GM19193 (cell line): ENCODE measurements around the gene F2R.

Experiments used
- POLR2A ChIP-seq: IDR thresholded peaks from 4 replicates; pipeline ENCODE4 v1.6.1; 2011; ENCODE audit not compliant: insufficient read depth, insufficient read length; ENCODE audit errors: extremely low read depth

Gene F2R

GRCh38 chr5:76685704-76686103 lies 30.2 kb upstream of the F2R start:
- no peak for TF ChIP-seq POLR2A

GRCh38 chr5:76688212-76688611 lies 27.7 kb upstream of the F2R start:
- TF ChIP-seq POLR2A, result no peak

- TF ChIP-seq POLR2A, result no peak
These were observed 27.1 kb upstream of the F2R start for GRCh38 chr5:76688836-76689235.

GRCh38 chr5:76689321-76690036 lies 26.4 kb upstream of the F2R start:
- TF ChIP-seq POLR2A, result no peak

- TF ChIP-seq POLR2A, result no peak
These were observed 25.8 kb upstream of the F2R start for GRCh38 chr5:76690037-76690679.

GRCh38 chr5:76690704-76691466 lies 25.0 kb upstream of the F2R start:
- TF ChIP-seq POLR2A, result no peak

- no peak for TF ChIP-seq POLR2A
These were observed 24.3 kb upstream of the F2R start for GRCh38 chr5:76691467-76692273.

GRCh38 chr5:76692274-76692540 lies 23.7 kb upstream of the F2R start:
- TF ChIP-seq POLR2A, result no peak

GRCh38 chr5:76692651-76693050 lies 23.3 kb upstream of the F2R start:
- no peak for TF ChIP-seq POLR2A

GRCh38 chr5:76693141-76693540 lies 22.8 kb upstream of the F2R start:
- no peak for TF ChIP-seq POLR2A

- TF ChIP-seq POLR2A, result no peak
These were observed 21.6 kb upstream of the F2R start for GRCh38 chr5:76694317-76694716.

- no peak for TF ChIP-seq POLR2A
These were observed 20.6 kb upstream of the F2R start for GRCh38 chr5:76695346-76695745.

- no peak for TF ChIP-seq POLR2A
These were observed 19.7 kb upstream of the F2R start for GRCh38 chr5:76696251-76696650.

- no peak for TF ChIP-seq POLR2A
These were observed 18.3 kb upstream of the F2R start for GRCh38 chr5:76697670-76698069.

- TF ChIP-seq POLR2A, result no peak
These were observed 15.4 kb upstream of the F2R start for GRCh38 chr5:76700571-76700970.
